Measurements from ENCODE around the gene TAF10.

The TAF10 gene

DNA sequence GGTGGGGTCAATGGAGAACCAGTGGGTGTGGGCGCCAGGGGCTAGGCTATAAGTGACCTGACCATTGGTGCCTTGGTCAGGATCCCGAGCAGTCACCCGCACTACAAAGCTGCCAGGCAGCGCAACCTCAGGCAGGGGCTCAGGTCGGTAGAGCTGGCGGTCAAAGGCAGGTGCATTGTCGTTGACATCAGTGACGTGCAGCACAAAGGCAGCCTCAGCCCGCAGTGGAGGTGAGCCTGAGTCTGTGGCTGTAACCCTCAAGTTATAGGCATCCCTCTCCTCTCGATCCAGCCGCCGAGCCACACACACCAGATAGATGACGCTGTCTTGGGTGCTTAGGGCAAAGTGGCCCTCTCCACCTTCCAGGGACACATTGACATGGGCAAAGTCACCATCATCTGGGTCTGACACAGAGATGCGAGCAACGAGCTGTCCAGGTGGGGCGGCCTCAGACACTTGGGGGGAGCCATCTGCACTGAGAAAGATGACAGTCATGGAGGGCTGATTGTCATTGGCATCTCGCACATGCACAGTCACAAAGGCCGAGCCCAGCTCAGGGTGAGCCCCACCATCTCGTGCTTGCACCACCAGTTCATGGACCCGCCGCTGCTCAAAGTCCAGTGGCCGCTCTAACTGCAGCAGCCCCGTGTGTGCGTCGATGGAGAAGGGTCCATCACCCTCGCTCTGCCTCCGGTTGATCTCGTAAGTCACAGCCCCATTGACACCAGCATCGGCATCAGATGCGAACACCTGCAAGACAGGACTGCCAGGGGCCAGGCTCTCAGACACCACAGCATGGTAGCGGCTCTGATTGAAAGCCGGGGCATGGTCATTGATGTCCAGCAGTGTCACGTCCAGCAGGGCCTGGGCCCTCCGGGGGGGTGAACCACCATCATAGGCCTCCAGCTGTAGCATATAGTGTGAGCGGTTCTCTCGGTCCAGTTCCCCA, 28.3 kb upstream of the TAF10 start:
- no peak for DNase-seq

DNA sequence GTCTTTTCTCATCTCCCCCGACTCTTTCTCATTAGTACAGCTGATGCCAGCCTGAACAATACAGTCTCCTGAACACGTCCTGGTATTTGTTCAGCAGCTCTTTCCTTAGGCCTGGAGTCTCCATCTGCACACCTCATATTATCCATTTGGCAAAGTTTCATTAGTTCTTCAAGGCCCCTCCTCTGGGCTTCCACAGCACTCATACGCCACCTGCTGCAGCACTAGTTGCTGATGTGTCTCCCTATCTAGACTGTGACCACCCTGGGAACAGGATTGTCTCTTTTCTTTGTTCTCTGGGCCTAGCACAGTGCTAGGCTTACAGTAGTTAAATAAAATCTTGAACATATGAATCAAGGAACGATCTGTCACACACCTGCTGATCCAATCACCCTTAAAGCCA, 26.4 kb upstream of the TAF10 start:
- DNase-seq = no peak

- DNase-seq = no peak
These were observed 25.9 kb upstream of the TAF10 start for GRCh38 chr11:6637871-6638270.

DNA sequence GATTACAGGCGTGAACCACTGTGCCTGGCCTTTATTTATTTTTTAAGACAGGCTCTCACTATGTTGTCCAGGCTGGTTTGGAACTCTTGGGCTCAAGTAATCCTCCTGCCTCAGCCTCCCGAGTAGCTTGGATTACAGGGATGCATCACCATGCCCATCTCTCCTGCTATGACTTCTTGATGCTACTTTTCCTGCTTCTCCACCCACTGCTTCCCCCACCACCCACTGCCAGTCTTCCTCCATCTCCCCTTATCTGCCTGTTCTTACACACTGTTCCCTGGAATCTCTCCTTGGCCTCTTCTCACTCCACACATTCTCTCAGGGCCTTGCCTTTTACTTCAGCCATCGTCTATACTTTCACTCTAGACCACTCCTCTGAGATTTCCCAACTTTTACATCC, 24.5 kb upstream of the TAF10 start:
- DNase-seq = no peak

GRCh38 chr11:6635082-6635932, 23.3 kb upstream of the TAF10 start:
- no peak for DNase-seq

GRCh38 chr11:6634534-6634933, 22.5 kb upstream of the TAF10 start:
- DNase-seq = no peak

- no peak for DNase-seq
These were observed 21.7 kb upstream of the TAF10 start for GRCh38 chr11:6633422-6634408.

GRCh38 chr11:6632116-6633073, 20.4 kb upstream of the TAF10 start:
- no peak for DNase-seq

DNA sequence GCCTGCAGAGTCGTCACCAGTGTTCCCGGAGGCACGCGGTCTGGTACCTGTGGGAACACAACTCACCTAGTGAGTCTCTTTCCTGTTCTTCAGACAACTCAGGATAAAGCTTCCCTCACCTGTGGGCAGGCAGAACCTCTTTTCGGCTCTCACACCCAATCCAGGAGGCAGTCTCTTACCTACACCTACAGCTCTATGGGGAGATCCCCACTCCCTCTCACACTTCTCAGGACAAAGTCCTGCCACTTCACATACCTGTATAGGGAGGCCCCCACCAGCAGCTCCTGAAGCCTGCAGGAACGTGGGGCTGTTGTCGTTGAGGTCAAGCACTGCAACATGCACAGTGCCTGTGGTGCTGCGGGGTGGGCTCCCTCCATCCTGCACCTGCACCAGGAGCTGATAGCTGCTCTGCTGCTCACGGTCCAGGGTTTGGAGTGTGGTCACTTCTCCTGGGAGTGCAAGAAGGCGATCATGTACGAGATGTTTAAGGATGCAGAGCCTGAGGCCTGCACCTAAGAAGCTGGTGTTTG, 19.4 kb upstream of the TAF10 start:
- DNase-seq = no peak

- no peak for DNase-seq
These were observed 18.7 kb upstream of the TAF10 start for GRCh38 chr11:6630632-6631291.

DNA sequence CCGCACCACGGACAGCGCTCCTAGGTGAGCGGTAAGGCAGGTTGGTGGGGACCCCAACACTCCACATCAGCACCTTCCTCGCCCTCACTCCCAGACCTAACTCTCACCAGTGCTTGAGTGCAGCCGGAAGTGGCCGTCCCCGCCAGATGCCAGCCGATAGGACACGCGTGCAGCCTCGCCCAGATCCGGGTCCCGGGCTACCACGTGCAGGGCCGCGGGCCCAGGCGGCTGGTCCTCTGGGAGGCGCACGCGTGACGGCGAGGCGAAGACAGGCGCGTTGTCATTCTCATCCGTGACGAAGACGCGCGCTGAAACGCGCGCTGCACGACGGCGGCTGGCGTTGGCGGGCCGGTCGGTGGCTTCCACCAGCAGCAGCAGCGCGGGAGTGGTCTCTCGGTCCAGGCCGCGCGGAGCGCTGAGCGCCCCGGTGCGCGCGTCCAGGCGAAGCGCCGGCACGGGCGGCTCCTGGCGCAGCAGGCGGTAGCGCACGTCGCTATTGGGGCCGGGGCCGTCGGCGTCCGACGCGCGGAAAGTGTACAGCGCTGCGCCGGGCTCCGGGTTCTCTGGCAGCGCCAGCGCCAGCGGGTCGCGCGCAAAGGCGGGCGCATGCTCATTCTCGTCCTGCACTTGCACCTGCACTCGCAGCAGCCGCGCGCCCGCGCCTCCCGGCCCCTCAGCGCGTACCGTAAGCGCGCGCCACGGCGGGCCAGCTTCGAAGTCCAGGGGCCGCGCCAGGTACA, 18.0 kb upstream of the TAF10 start:
- no peak for DNase-seq

GRCh38 chr11:6629573-6629891, 17.5 kb upstream of the TAF10 start:
- no peak for DNase-seq

DNA sequence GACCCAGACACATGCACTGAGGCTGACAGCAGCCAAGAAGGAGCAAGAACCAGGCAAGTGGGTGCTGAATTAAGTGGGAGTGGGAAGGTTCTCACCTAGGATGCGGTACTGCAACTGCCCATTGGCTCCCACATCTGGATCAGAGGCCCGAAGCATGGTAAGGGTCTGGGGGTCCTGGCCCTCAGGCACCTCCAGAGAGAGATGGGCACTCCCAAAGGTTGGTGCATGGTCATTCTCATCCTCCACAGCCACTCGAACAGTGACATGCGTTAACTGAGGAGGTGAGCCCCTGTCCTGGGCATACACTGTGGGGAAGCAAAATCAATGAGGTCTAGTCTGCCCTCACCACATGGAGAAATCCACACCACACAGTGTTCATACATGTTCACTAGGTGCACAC, 16.5 kb upstream of the TAF10 start:
- no peak for DNase-seq

DNA sequence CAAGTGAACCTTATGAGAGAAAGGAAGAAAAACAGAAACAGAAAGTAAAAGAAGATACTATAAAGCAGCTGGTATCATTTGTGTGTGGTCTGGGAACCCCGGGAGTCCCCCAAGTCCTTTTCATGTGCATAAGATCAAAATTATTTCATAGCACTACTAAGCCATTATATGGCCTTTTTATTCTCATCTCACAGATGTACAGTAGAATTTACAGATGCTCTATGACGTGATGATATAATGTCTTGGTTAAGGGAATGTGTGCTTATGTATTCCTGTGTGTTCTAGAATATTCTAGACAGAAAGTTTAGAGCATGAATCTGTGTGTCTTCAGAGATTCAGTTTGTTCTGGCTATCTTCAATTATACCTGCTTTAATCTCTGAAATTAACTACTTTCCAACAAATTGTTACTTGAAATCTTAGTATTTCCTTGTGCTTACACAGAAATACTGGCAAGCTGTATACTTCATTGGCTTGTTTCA, 15.8 kb upstream of the TAF10 start:
- no peak for DNase-seq

DNA sequence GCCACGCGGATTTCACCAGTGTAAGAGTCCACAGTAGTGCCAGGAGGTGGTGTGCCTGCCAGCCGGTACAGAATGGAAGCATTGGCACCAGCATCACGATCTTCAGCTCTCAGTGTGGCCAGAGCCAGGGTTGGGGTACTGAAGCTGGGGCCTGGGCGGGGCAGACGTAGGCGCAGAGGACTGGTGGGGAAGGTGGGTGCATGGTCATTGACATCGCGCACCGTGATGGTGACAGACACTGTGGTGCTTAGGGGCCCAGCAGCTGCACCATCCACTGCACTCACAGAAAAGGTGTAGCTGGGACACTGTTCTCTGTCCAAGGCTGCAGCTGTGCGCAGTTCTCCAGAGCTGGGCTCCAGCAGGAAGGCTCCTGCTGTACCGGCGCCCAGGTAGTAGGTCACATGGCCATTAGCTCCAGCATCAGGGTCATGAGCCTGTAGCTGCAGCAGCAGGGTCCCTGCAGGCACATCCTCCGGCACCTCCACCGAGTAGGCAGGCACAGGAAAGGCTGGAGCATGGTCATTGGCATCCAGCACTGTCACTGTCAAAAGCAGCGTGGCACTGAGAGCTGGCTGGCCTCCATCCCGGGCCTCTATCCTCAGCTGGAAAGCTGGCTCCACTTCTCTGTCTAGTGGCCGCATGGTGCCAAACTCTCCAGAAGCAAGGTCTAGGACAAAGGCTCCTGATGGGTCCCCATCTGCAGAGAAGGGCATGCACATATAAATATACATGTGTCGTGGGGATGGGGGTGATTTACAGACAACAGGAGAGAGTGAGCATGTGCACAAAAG, 15.2 kb upstream of the TAF10 start:
- no peak for DNase-seq

DNA sequence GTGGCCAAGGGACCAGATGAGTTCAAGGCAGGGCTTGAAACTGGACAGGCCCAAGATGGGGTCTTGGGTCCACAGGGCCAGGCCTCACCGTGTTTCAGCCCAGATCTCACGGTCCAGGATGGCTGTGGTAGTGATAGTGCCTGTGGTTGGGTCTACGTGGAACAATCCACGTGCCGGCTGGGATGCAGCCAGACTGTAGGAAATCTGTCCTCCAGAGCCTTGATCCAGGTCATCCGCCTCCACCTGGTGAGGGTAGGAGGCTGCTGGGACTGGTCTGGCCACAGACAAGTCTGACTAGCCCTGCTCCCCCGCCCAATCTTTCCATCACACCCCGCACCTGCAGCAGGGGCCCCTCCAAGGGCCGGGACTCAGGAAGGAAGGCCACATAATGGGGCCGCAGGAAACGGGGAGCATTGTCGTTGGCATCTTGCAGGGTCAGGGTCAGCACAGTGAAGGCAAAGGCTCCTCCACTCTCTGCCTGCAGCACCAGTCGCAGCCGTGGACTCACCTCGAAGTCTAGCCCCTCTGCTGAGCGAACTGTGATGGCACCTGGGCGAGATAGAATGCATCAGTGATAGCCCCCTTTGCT, 13.9 kb upstream of the TAF10 start:
- no peak for DNase-seq

GRCh38 chr11:6625156-6625831, 13.3 kb upstream of the TAF10 start:
- no peak for DNase-seq
